ENCODE results near the gene MYO15B. TPM values are rescaled to one million over a fixed set of nuclear protein-coding genes. Genes with fewer than 3 reads are reported as not detected.

Gene MYO15B
- total RNA-seq, 1 experiment from 2014 or later: 7.1 TPM

GRCh38 chr17:75634754-75635609 is 47.4 kb downstream of the MYO15B start:
- no peak overlapping the region for H3K27ac ChIP-seq (ENCODE audit: low read length)
- no peaks in the 10 kb centered on the region for H4K20me1 ChIP-seq (ENCODE audit: low read length)
- no peaks in the 10 kb centered on the region for H3F3A ChIP-seq (ENCODE audit: low read length, unreplicated experiment)
- no peaks in the 10 kb centered on the region for H3K9me2 ChIP-seq (replicated peaks; ENCODE audit: low read length)
- no peak for TF ChIP-seq EZH2 (IDR thresholded peaks at IDR 0.05; ENCODE audit: low read length, unreplicated experiment)
- no peak for TF ChIP-seq EZH2phosphoT487 (IDR thresholded peaks at IDR 0.05; ENCODE audit: borderline replicate concordance, low read length)
- ATAC-seq (no peak), DNase-seq (no peak)
- BruUV-seq (replicated peaks): no TSS peak
- no peak overlapping the region for H3K4me2 ChIP-seq (ENCODE audit: low read length)
- H2AFZ ChIP-seq (ENCODE audit: low read length): no peak overlapping the region
- no peaks in the 10 kb centered on the region for H3K79me2 ChIP-seq (ENCODE audit: low read length)
- H3K4me1 ChIP-seq (ENCODE audit: insufficient read depth, low read length): peaks cover 21% of the 10 kb centered on the region
- H3K27me3 ChIP-seq (ENCODE audit: low read length): no peaks in the 10 kb centered on the region
- H3K36me3 ChIP-seq (ENCODE audit: low read depth, low read length): no peaks in the 10 kb centered on the region
- no peak overlapping the region for H3K9ac ChIP-seq (ENCODE audit: low read length)
- intact Hi-C loops (cut with micrococcal nuclease): loop anchor here (5.0 kb wide), 1 partner anchor 118 kb away; the partner anchor contains the start of genes CASKIN2 and TSEN54
- CTCF ChIA-PET: interaction anchor here (0.7 to 2.7 kb wide), 3 partner anchors 12 to 113 kb away, joined by 3 to 27 read pairs (median 5); no protein-coding TSS in a partner anchor
- H3K9me3 ChIP-seq (ENCODE audit: low read length): no peaks in the 10 kb centered on the region
- POLR2A ChIA-PET (ENCODE audit: unreplicated experiment): interaction anchor here (0.6 kb wide), 1 partner anchor 146 kb away, joined by 4 read pairs; no protein-coding TSS in a partner anchor
- H3K4me3 ChIP-seq (ENCODE audit: low read length): no peak overlapping the region

- intact Hi-C loops (cut with micrococcal nuclease): no loop called here
- no peaks in the 10 kb centered on the region for H3K9me2 ChIP-seq (replicated peaks; ENCODE audit: low read length)
- no peaks in the 10 kb centered on the region for H3K79me2 ChIP-seq (ENCODE audit: low read length)
- H3K9ac ChIP-seq (ENCODE audit: low read length): no peak overlapping the region
- H2AFZ ChIP-seq (ENCODE audit: low read length): no peak overlapping the region
- peaks cover 25% of the 10 kb centered on the region for H3K4me1 ChIP-seq (ENCODE audit: insufficient read depth, low read length)
- no peaks in the 10 kb centered on the region for H3K9me3 ChIP-seq (ENCODE audit: low read length)
- TF ChIP-seq, protein P1, sequence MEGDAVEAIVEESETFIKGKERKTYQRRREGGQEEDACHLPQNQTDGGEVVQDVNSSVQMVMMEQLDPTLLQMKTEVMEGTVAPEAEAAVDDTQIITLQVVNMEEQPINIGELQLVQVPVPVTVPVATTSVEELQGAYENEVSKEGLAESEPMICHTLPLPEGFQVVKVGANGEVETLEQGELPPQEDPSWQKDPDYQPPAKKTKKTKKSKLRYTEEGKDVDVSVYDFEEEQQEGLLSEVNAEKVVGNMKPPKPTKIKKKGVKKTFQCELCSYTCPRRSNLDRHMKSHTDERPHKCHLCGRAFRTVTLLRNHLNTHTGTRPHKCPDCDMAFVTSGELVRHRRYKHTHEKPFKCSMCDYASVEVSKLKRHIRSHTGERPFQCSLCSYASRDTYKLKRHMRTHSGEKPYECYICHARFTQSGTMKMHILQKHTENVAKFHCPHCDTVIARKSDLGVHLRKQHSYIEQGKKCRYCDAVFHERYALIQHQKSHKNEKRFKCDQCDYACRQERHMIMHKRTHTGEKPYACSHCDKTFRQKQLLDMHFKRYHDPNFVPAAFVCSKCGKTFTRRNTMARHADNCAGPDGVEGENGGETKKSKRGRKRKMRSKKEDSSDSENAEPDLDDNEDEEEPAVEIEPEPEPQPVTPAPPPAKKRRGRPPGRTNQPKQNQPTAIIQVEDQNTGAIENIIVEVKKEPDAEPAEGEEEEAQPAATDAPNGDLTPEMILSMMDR (conservative IDR thresholded peaks at IDR 0.05; ENCODE audit: low read depth, low read length): no peak
- no peak for TF ChIP-seq EZH2phosphoT487 (IDR thresholded peaks at IDR 0.05; ENCODE audit: borderline replicate concordance, low read length)
- TF ChIP-seq EZH2 (IDR thresholded peaks at IDR 0.05; ENCODE audit: low read length, unreplicated experiment): no peak
- no peak overlapping the region for H3K4me3 ChIP-seq (ENCODE audit: low read length)
- BruUV-seq (replicated peaks): no TSS peak
- no peaks in the 10 kb centered on the region for H3F3A ChIP-seq (ENCODE audit: low read length, unreplicated experiment)
- POLR2A ChIA-PET (ENCODE audit: unreplicated experiment): interaction anchor here (0.6 kb wide), 1 partner anchor 145 kb away, joined by 4 read pairs; no protein-coding TSS in a partner anchor
- no peak for ATAC-seq
- no peaks in the 10 kb centered on the region for H3K36me3 ChIP-seq (ENCODE audit: low read depth, low read length)
- no peak for DNase-seq
- H3K27ac ChIP-seq (ENCODE audit: low read length): no peak overlapping the region
- H4K20me1 ChIP-seq (ENCODE audit: low read length): no peaks in the 10 kb centered on the region
- CTCF ChIA-PET: interaction anchor here (0.7 to 1.3 kb wide), 2 partner anchors 11 to 18 kb away, joined by 3 to 5 read pairs; no protein-coding TSS in a partner anchor
- no peak overlapping the region for H3K4me2 ChIP-seq (ENCODE audit: low read length)
- no peaks in the 10 kb centered on the region for H3K27me3 ChIP-seq (ENCODE audit: low read length)
These were observed 48.1 kb downstream of the MYO15B start for GRCh38 chr17:75635610-75636202.

- intact Hi-C loops (cut with micrococcal nuclease): no loop called here
- no peak overlapping the region for H3K4me2 ChIP-seq (ENCODE audit: low read length)
- H3K9me3 ChIP-seq (ENCODE audit: low read length): no peaks in the 10 kb centered on the region
- no peaks in the 10 kb centered on the region for H3K36me3 ChIP-seq (ENCODE audit: low read depth, low read length)
- no peak for ATAC-seq
- no peak overlapping the region for H3K9ac ChIP-seq (ENCODE audit: low read length)
- no peaks in the 10 kb centered on the region for H3K9me2 ChIP-seq (replicated peaks; ENCODE audit: low read length)
- H3K27me3 ChIP-seq (ENCODE audit: low read length): no peaks in the 10 kb centered on the region
- H4K20me1 ChIP-seq (ENCODE audit: low read length): no peaks in the 10 kb centered on the region
- DNase-seq: no peak
- no peaks in the 10 kb centered on the region for H3F3A ChIP-seq (ENCODE audit: low read length, unreplicated experiment)
- CTCF ChIA-PET: interaction anchor here (1.3 kb wide), 1 partner anchor 17 kb away, joined by 5 read pairs; no protein-coding TSS in a partner anchor
- H3K27ac ChIP-seq (ENCODE audit: low read length): no peak overlapping the region
- TF ChIP-seq EZH2 (IDR thresholded peaks at IDR 0.05; ENCODE audit: low read length, unreplicated experiment): no peak
- TF ChIP-seq, protein P1 (conservative IDR thresholded peaks at IDR 0.05; ENCODE audit: low read depth, low read length): no peak
- POLR2A ChIA-PET (ENCODE audit: unreplicated experiment): no interaction called here
- peaks cover 25% of the 10 kb centered on the region for H3K4me1 ChIP-seq (ENCODE audit: insufficient read depth, low read length)
- H2AFZ ChIP-seq (ENCODE audit: low read length): no peak overlapping the region
- H3K4me3 ChIP-seq (ENCODE audit: low read length): no peak overlapping the region
- no peaks in the 10 kb centered on the region for H3K79me2 ChIP-seq (ENCODE audit: low read length)
- BruUV-seq (replicated peaks): no TSS peak
These were observed 49.0 kb downstream of the MYO15B start for GRCh38 chr17:75636381-75637142.

Data from PC-3 (cell line).